Measurements from ENCODE around the gene GAR1.
"Not testable (repeated sequence)": the region's sequence is repeated elsewhere in the genome, so short reads cannot be mapped to it uniquely, and the experiment has no call there.

The GAR1 gene

GRCh38 chr4:109815151-109816081 lies at the start of gene GAR1:
GAR1 (plus strand) TSS chr4:109815762; CDS start chr4:109816165, 403 bp downstream.
- FAIRE-seq (peak; percentile 86), DNase-seq (ENCODE audit: low spot score) (peak; percentile 84)

- not testable (repeated sequence) for DNase-seq (ENCODE audit: low spot score); FAIRE-seq
These were observed 33.5 kb upstream of the GAR1 start for GRCh38 chr4:109782092-109782491.

- no peak for FAIRE-seq
- no peak for DNase-seq (ENCODE audit: low spot score)
These were observed 28.7 kb upstream of the GAR1 start for GRCh38 chr4:109786846-109787245.

- DNase-seq (ENCODE audit: low spot score) (no peak), FAIRE-seq (no peak)
These were observed 27.8 kb upstream of the GAR1 start for GRCh38 chr4:109787807-109788206.

- no peak for DNase-seq (ENCODE audit: low spot score)
- FAIRE-seq: no peak
These were observed 20.5 kb upstream of the GAR1 start for GRCh38 chr4:109795059-109795458.

GRCh38 chr4:109798866-109799265 lies 16.7 kb upstream of the GAR1 start:
- FAIRE-seq: no peak

GRCh38 chr4:109801099-109801789 lies 14.3 kb upstream of the GAR1 start:
- DNase-seq (ENCODE audit: low spot score) (no peak), FAIRE-seq (no peak)

More at GRCh38 chr4:109798866-109799265, 16.7 kb upstream of the GAR1 start:
- DNase-seq (ENCODE audit: low spot score): no peak

- peak; percentile 92 for FAIRE-seq
- DNase-seq (ENCODE audit: low spot score): peak; percentile 54
These were observed 13.7 kb upstream of the GAR1 start, which contains the start of gene CFI for GRCh38 chr4:109801895-109802319. CFI (minus strand) TSS chr4:109801999; CDS start chr4:109801971, 28 bp downstream.

- FAIRE-seq: no peak
- DNase-seq (ENCODE audit: low spot score): peak; percentile 42
These were observed 11.5 kb upstream of the GAR1 start for GRCh38 chr4:109803924-109804571.

- DNase-seq (ENCODE audit: low spot score): no peak
- no peak for FAIRE-seq
These were observed 5.9 kb upstream of the GAR1 start for GRCh38 chr4:109809655-109810054.

- no peak for DNase-seq (ENCODE audit: low spot score)
- FAIRE-seq: no peak
These were observed 4.8 kb upstream of the GAR1 start for GRCh38 chr4:109810552-109811387.

- DNase-seq (ENCODE audit: low spot score) (no peak), FAIRE-seq (no peak)
These were observed 3.9 kb upstream of the GAR1 start for GRCh38 chr4:109811707-109812106.

- no peak for FAIRE-seq
- no peak for DNase-seq (ENCODE audit: low spot score)
These were observed 500 bp downstream of the GAR1 start for GRCh38 chr4:109816082-109816442.

GRCh38 chr4:109816894-109817293 lies 1.3 kb downstream of the GAR1 start:
- no peak for FAIRE-seq
- no peak for DNase-seq (ENCODE audit: low spot score)

- FAIRE-seq (no peak), DNase-seq (ENCODE audit: low spot score) (no peak)
These were observed 2.7 kb downstream of the GAR1 start for GRCh38 chr4:109818268-109818667.

GRCh38 chr4:109820563-109820962 lies 5.0 kb downstream of the GAR1 start:
- no peak for FAIRE-seq
- no peak for DNase-seq (ENCODE audit: low spot score)

GRCh38 chr4:109821185-109821584 lies 5.6 kb downstream of the GAR1 start:
- FAIRE-seq: no peak
- no peak for DNase-seq (ENCODE audit: low spot score)

- DNase-seq (ENCODE audit: low spot score) (no peak), FAIRE-seq (peak; percentile 58)
These were observed 11.2 kb downstream of the GAR1 start for GRCh38 chr4:109826719-109827118.

- FAIRE-seq (no peak), DNase-seq (ENCODE audit: low spot score) (no peak)
These were observed 12.1 kb downstream of the GAR1 start, which contains the start of gene RRH for GRCh38 chr4:109827672-109828071. RRH (plus strand) TSS chr4:109827972; CDS start chr4:109828028, 56 bp downstream.

- DNase-seq (ENCODE audit: low spot score): no peak
- FAIRE-seq: no peak
These were observed 18.2 kb downstream of the GAR1 start for GRCh38 chr4:109833756-109834155.

GRCh38 chr4:109836985-109837384 lies 21.4 kb downstream of the GAR1 start:
- no peak for FAIRE-seq
- DNase-seq (ENCODE audit: low spot score): no peak
